ENCODE measurements around the gene IGSF9. TPM values are rescaled to one million over a fixed set of nuclear protein-coding genes. Genes with fewer than 3 reads are reported as not detected.

The IGSF9 gene
- total and polyA plus RNA-seq, 10 of the 15 experiments (the other 5 are each of a cell fraction or from before 2014, with no cell fraction given) = 0.04 to 0.07 TPM; not detected in 8

GRCh38 chr1:159935719-159936272, 9.6 kb downstream of the IGSF9 start (continued):
- TF ChIP-seq REST (IDR thresholded peaks at IDR 0.05; ENCODE audit: low read depth, low read length) (peak; percentile 93), RAD21 (IDR thresholded peaks at IDR 0.05; ENCODE audit: insufficient read depth, low read depth, low read length) (no peak), CBFB (IDR thresholded peaks at IDR 0.05; ENCODE audit: low read depth) (no peak), WRNIP1 (IDR thresholded peaks at IDR 0.05; ENCODE audit: borderline replicate concordance, low read depth, low read length) (no peak), MTA2 (IDR thresholded peaks at IDR 0.05; ENCODE audit: low read depth) (no peak), EED (IDR thresholded peaks at IDR 0.05; ENCODE audit: low read depth) (no peak), TBL1XR1 (IDR thresholded peaks at IDR 0.05; ENCODE audit: low read depth, low read length) (no peak), TCF7 (IDR thresholded peaks at IDR 0.05; ENCODE audit: borderline replicate concordance) (no peak), DPF2 (IDR thresholded peaks at IDR 0.05) (0 out of 2 replicates have a peak, but pooled peaks have one; percentile 19), SMC3 (IDR thresholded peaks at IDR 0.05; ENCODE audit: borderline replicate concordance, low read length) (no peak), MLLT1 (IDR thresholded peaks at IDR 0.05) (no peak), EP300 (IDR thresholded peaks at IDR 0.05; ENCODE audit: borderline replicate concordance in 1 of 2, control insufficient read depth in 1 of 2, low read depth in 2 of 2, low read length in 2 of 2) (no peak), JUND (IDR thresholded peaks at IDR 0.05; ENCODE audit: low read depth, low read length) (no peak), CEBPB (IDR thresholded peaks at IDR 0.05; ENCODE audit: borderline replicate concordance in 1 of 2, low read depth in 2 of 2, low read length in 2 of 2) (no peak), TCF3 (IDR thresholded peaks at IDR 0.05; ENCODE audit: borderline replicate concordance, insufficient read depth, low read depth, low read length) (no peak), E2F4 (IDR thresholded peaks at IDR 0.05; ENCODE audit: low read depth, low read length) (no peak), RCOR1 (conservative IDR thresholded peaks at IDR 0.05; ENCODE audit: low read depth, low read length) (no peak), SUZ12 (IDR thresholded peaks at IDR 0.05; ENCODE audit: unreplicated experiment) (no peak), ZNF622 (IDR thresholded peaks at IDR 0.05) (no peak)
